Trophoblast cell (in vitro differentiated cells and primary cell): Measurements from ENCODE around the gene C10orf62.

ENCODE experiments used
- DNase-seq, 2 donors: peaks; one replicate each; pipeline ENCODE4 v3.0.0-alpha.2; 2016
- H2AFZ ChIP-seq: 2 replicates; pipeline ENCODE4 v1.6.1; 2013; ENCODE audit warnings: low read length, moderate library complexity, mild to moderate bottlenecking; ENCODE audit not compliant: insufficient read depth, poor library complexity
- H2AK5ac ChIP-seq: 2 replicates; pipeline ENCODE4 v1.6.1; 2013; ENCODE audit warnings: mild to moderate bottlenecking, low read length
- H2BK120ac ChIP-seq: 2 replicates; pipeline ENCODE4 v1.6.1; 2013; ENCODE audit warnings: low read length, mild to moderate bottlenecking, moderate library complexity; ENCODE audit not compliant: insufficient read depth, poor library complexity
- H2BK12ac ChIP-seq: 2 replicates; pipeline ENCODE4 v1.6.1; 2013; ENCODE audit warnings: mild to moderate bottlenecking, low read length, moderate library complexity
- H2BK5ac ChIP-seq: 2 replicates; pipeline ENCODE4 v1.6.1; 2013; ENCODE audit warnings: low read length, low read depth, moderate library complexity, mild to moderate bottlenecking; ENCODE audit not compliant: poor library complexity
- H3K14ac ChIP-seq: 2 replicates; pipeline ENCODE4 v1.6.1; 2013; ENCODE audit warnings: mild to moderate bottlenecking, low read length
- H3K18ac ChIP-seq: 2 replicates; pipeline ENCODE4 v1.6.1; 2013; ENCODE audit warnings: mild to moderate bottlenecking, low read length
- H3K23ac ChIP-seq: 2 replicates; pipeline ENCODE4 v1.6.1; 2013; ENCODE audit warnings: low read length
- H3K27ac ChIP-seq: 2 replicates; pipeline ENCODE4 v1.5.1; 2013; ENCODE audit warnings: low read depth, mild to moderate bottlenecking, inconsistent platforms, low read length, moderate library complexity
- H3K27me3 ChIP-seq: 2 replicates; pipeline ENCODE4 v1.6.1; 2013; ENCODE audit warnings: inconsistent platforms, mild to moderate bottlenecking, low read length, moderate library complexity; ENCODE audit not compliant: insufficient read depth
- H3K36me3 ChIP-seq, 2 experiments: 1 replicate in 1 of 2; 2 replicates in 1 of 2; pipeline ENCODE4 v1.6.1; 2013; ENCODE audit warnings: low read length in 2 of 2, mild to moderate bottlenecking in 2 of 2, moderate library complexity in 1 of 2; ENCODE audit not compliant: insufficient read depth in 2 of 2, control insufficient read depth in 1 of 2
- H3K4ac ChIP-seq: 2 replicates; pipeline ENCODE4 v1.6.1; 2013; ENCODE audit warnings: low read depth, mild to moderate bottlenecking, low read length, moderate library complexity
- H3K4me1 ChIP-seq, 2 experiments: 1 replicate in 1 of 2; 2 replicates in 1 of 2; pipeline ENCODE4 v1.6.1; 2013; ENCODE audit warnings: low read length in 2 of 2, mild to moderate bottlenecking in 2 of 2, moderate library complexity in 1 of 2; ENCODE audit not compliant: insufficient read depth in 2 of 2, control insufficient read depth in 1 of 2
- H3K4me2 ChIP-seq: 2 replicates; pipeline ENCODE4 v1.6.1; 2013; ENCODE audit warnings: inconsistent platforms, mild to moderate bottlenecking, low read length, moderate library complexity
- H3K4me3 ChIP-seq: 2 replicates; pipeline ENCODE4 v1.5.1; 2013; ENCODE audit warnings: mild to moderate bottlenecking, low read depth, low read length, inconsistent platforms
- H3K79me1 ChIP-seq: one replicate; pipeline ENCODE4 v1.6.1; 2013; ENCODE audit warnings: low read length
- H3K79me2 ChIP-seq: 2 replicates; pipeline ENCODE4 v1.6.1; 2013; ENCODE audit warnings: low read length, mild to moderate bottlenecking; ENCODE audit not compliant: control insufficient read depth, insufficient read depth, poor library complexity
- H3K9ac ChIP-seq: 2 replicates; pipeline ENCODE4 v1.6.1; 2013; ENCODE audit warnings: mild to moderate bottlenecking, low read length
- H3K9me3 ChIP-seq: 2 replicates; pipeline ENCODE4 v1.6.1; 2013; ENCODE audit warnings: low read depth, mild to moderate bottlenecking, control low read depth, inconsistent platforms, low read length; ENCODE audit not compliant: insufficient read depth
- H4K12ac ChIP-seq: 2 replicates; pipeline ENCODE4 v1.6.1; 2013; ENCODE audit warnings: low read depth, mild to moderate bottlenecking, low read length, moderate library complexity
- H4K8ac ChIP-seq: 2 replicates; pipeline ENCODE4 v1.6.1; 2013; ENCODE audit warnings: low read depth, mild to moderate bottlenecking, low read length, moderate library complexity
- H4K91ac ChIP-seq: one replicate; pipeline ENCODE4 v1.6.1; 2013; ENCODE audit warnings: low read depth, mild to moderate bottlenecking, low read length, moderate library complexity
- WGBS: extraction: QIAGEN DNeasy Blood & Tissue Kit; methylation state at CpG from one replicate; pipeline ENCODE4 v1.1.7; 2013; ENCODE audit warnings: missing lambda C conversion rate; ENCODE audit not compliant: insufficient read length, insufficient coverage; ENCODE audit errors: extremely low coverage; 5-methylcytosine and 5-hydroxymethylcytosine counted together

C10orf62 gene

DNA sequence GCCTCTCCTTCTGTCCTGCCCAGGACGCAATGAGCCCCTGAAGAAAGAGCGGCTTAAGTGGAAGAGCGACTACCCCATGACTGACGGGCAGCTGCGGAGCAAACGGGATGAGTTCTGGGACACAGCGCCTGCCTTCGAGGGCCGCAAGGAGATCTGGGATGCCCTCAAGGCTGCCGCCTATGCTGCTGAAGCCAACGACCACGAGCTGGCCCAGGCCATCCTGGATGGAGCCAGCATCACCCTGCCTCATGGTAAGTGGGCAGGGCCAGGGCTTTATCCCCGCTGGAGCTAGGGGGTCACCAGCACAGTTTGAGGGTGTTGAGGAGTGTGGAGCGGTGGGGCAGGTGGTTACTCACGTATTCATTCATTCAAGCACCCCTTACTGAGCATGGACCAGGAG lies 21.6 kb upstream of the C10orf62 start:
- Histone ChIP-seq H3K27ac (no peak overlapping the region), H3K4me1 (peaks cover 26 to 27% of the 10 kb centered on the region in 2 experiments), H3K18ac (no peak overlapping the region), H3K9ac (no peak overlapping the region), H3K23ac (no peak overlapping the region), H4K12ac (no peak overlapping the region), H3K79me1 (peaks cover 24% of the 10 kb centered on the region), H3K79me2 (peaks cover 12% of the 10 kb centered on the region), H3K9me3 (no peaks in the 10 kb centered on the region), H3K4me3 (no peak overlapping the region), H4K8ac (no peak overlapping the region), H3K36me3 (peaks cover 11% of the 10 kb centered on the region in 2 experiments), H3K4me2 (no peak overlapping the region), H3K4ac (no peak overlapping the region), H2AFZ (no peak overlapping the region), H4K91ac (peak overlapping the region; percentile 2), H3K14ac (no peak overlapping the region), H2BK5ac (no peak overlapping the region), H2BK120ac (peak overlapping the region; percentile 28), H2BK12ac (no peak overlapping the region), H3K27me3 (no peaks in the 10 kb centered on the region), H2AK5ac (peak overlapping the region; percentile 73)
- WGBS = no CpG with 5 or more reads among the region's 15 CpGs
- DNase-seq = no peak

DNA sequence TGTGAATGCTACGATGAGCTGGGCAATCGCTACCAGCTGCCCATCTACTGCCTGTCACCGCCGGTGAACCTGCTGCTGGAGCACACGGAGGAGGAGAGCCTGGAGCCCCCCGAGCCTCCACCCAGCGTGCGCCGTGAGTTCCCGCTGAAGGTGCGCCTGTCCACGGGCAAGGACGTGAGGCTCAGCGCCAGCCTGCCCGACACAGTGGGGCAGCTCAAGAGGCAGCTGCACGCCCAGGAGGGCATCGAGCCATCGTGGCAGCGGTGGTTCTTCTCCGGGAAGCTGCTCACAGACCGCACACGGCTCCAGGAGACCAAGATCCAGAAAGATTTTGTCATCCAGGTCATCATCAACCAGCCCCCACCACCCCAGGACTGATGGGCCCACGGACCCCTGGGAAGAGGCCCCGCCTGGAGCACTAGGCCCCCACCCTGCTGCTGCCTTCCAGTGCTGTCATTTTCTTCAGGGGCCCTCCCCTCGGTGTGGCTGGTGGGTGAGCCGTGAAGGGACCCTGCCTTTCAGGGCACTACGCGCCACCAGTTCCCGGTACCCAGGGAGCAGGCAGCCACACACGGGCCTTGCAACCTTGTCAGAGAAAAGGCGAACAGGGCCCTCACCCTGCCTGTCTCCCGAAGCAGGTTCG lies 19.3 kb upstream of the C10orf62 start:
- Histone ChIP-seq H2BK12ac (peak overlapping the region; percentile 94), H3K36me3 (peaks cover 11% of the 10 kb centered on the region in 2 experiments), H4K8ac (peak overlapping the region; percentile 68), H3K27ac (peak overlapping the region; percentile 97), H3K4me2 (no peak overlapping the region), H2BK120ac (peak overlapping the region; percentile 52), H3K4me3 (no peak overlapping the region), H3K27me3 (no peaks in the 10 kb centered on the region), H3K79me1 (peaks cover 35% of the 10 kb centered on the region), H2BK5ac (peak overlapping the region; percentile 54), H4K91ac (peak overlapping the region; percentile 77), H3K18ac (peak overlapping the region; percentile 55), H3K79me2 (peaks cover 13% of the 10 kb centered on the region), H3K4ac (peak overlapping the region; percentile 12), H3K9ac (no peak overlapping the region), H3K14ac (peak overlapping the region; percentile 93), H3K9me3 (no peaks in the 10 kb centered on the region), H2AFZ (no peak overlapping the region), H3K23ac (no peak overlapping the region), H4K12ac (no peak overlapping the region), H2AK5ac (peak overlapping the region; percentile 86), H3K4me1 (peaks cover 43 to 47% of the 10 kb centered on the region in 2 experiments)
- DNase-seq = no peak
- WGBS = no CpG with 5 or more reads among the region's 33 CpGs

DNA sequence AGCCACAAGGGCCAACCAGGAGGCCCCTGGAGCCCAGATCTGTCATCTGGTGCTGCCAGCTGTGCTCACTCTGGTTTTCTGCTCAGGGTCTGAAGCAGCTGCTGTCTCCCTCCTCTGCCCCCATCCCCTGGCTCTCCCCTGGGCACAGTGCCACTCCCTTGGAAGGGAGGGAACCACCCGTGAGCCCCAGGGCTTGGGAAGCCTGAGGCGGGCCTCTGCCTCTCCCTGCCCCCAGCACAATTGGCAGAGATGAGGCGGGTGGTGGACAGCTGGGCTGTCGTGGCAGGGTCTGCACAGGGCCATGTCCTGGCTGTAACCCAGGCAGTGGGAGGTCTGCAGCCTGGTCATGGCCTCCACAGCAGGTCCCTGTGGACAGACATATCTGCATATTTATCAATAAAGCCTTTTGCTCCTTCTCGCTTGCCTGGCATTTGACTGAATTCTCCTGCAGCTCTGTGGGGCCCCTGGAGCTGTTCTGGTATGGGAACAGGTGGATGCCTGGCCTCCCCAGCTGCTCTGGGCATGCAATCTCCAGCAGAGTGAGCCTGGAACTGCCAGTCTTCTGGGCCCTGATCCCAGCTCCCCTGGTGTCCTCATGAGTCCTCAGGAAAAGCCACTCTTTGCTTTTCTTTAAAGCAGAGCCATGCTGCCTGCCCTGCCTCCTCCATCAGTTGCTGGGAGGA lies 18.6 kb upstream of the C10orf62 start:
- peak overlapping the region; percentile 52 for H2BK120ac ChIP-seq
- H4K8ac ChIP-seq = peak overlapping the region; percentile 68
- no peak overlapping the region for H3K4me3 ChIP-seq
- H3K79me2 ChIP-seq = peaks cover 13% of the 10 kb centered on the region
- H3K27ac ChIP-seq = peak overlapping the region; percentile 97
- H4K12ac ChIP-seq = no peak overlapping the region
- peaks cover 45 to 49% of the 10 kb centered on the region in 2 experiments for H3K4me1 ChIP-seq
- H2BK5ac ChIP-seq = peak overlapping the region; percentile 54
- peak in 1 of 2 donors; percentile 19 for DNase-seq
- H2BK12ac ChIP-seq = peak overlapping the region; percentile 94
- H3K14ac ChIP-seq = peak overlapping the region; percentile 93
- H3K9ac ChIP-seq = no peak overlapping the region
- no peaks in the 10 kb centered on the region for H3K9me3 ChIP-seq
- H3K79me1 ChIP-seq = peaks cover 42% of the 10 kb centered on the region
- no CpG with 5 or more reads among the region's 5 CpGs for WGBS
- peak overlapping the region; percentile 77 for H4K91ac ChIP-seq
- H3K4me2 ChIP-seq = peak overlapping the region; percentile 42
- H3K27me3 ChIP-seq = no peaks in the 10 kb centered on the region
- H3K23ac ChIP-seq = no peak overlapping the region
- H3K18ac ChIP-seq = peak overlapping the region; percentile 55
- peak overlapping the region; percentile 12 for H3K4ac ChIP-seq
- H3K36me3 ChIP-seq = peaks cover 11% of the 10 kb centered on the region in 2 experiments
- H2AK5ac ChIP-seq = peak overlapping the region; percentile 86
- peak overlapping the region; percentile 57 for H2AFZ ChIP-seq

DNA sequence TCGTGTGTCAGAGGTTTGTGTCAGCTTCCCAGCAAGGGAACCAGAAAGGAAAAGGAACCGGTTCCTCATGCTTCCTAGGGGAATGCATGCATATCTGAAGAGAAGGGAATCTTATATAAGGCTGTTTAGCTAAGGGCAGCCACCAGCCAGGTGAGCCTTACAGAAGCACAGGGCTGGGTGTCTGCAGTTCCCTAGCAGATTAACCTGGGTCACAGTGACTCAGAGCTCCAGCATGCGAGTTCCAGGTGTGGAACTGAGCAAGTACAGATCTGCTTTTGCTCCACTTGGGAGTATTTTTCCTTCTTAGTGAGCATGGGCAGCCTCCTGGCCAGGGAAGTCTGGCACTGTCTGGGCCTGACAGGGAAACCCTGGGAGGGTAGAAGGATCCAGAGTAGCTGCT lies 17.9 kb upstream of the C10orf62 start:
- Histone ChIP-seq H3K9ac (no peak overlapping the region), H2BK120ac (peak overlapping the region; percentile 92), H2BK5ac (peak overlapping the region; percentile 69), H3K4me3 (no peak overlapping the region), H2BK12ac (peak overlapping the region; percentile 42), H3K27me3 (no peaks in the 10 kb centered on the region), H3K4me1 (peaks cover 45 to 49% of the 10 kb centered on the region in 2 experiments), H2AK5ac (no peak overlapping the region), H3K14ac (peak overlapping the region; percentile 93), H2AFZ (no peak overlapping the region), H3K9me3 (no peaks in the 10 kb centered on the region), H3K23ac (no peak overlapping the region), H3K79me1 (peaks cover 42% of the 10 kb centered on the region), H3K18ac (peak overlapping the region; percentile 79), H4K12ac (no peak overlapping the region), H3K4ac (no peak overlapping the region), H3K79me2 (peaks cover 13% of the 10 kb centered on the region), H4K91ac (peak overlapping the region; percentile 91), H4K8ac (peak overlapping the region; percentile 88), H3K27ac (peak overlapping the region; percentile 97), H3K4me2 (peak overlapping the region; percentile 10), H3K36me3 (peaks cover 11% of the 10 kb centered on the region in 2 experiments)
- DNase-seq = peak; percentile 96 to 97
- no CpG with 5 or more reads among the region's 3 CpGs for WGBS
